Lung (tissue), 12 donors: ENCODE measurements around the gene TUSC2. TPM values are rescaled to one million over a fixed set of nuclear protein-coding genes. Genes with fewer than 3 reads are reported as not detected.

Experiments
- ATAC-seq: fragments of 200-7000 bp; cut with Tn5 transposase; one replicate; pipeline ENCODE4 v1.9.1; 2020; ENCODE audit warnings: moderate number of reproducible peaks; ENCODE audit not compliant: insufficient read depth, low FRiP score
- DNase-seq, 3 donors: peaks; one replicate each; pipeline ENCODE4 v3.0.0-alpha.2; 2013 to 2017
- H3K27ac ChIP-seq, 2 donors: one replicate each; pipeline ENCODE4 v1.5.1; 2013; ENCODE audit warnings: mild to moderate bottlenecking in 2 of 2, moderate library complexity in 2 of 2, control low read depth in 1 of 2, inconsistent platforms in 1 of 2, low read depth in 1 of 2, low read length in 1 of 2
- H3K27me3 ChIP-seq, 3 donors: one replicate each; pipeline ENCODE4 v1.5.1; 2013; ENCODE audit warnings: low read length in 2 of 3; ENCODE audit not compliant: control insufficient read depth in 3 of 3, insufficient read depth in 3 of 3
- H3K36me3 ChIP-seq, 4 donors: one replicate each; pipeline ENCODE4 v1.5.1; 2013; ENCODE audit warnings: low read length in 4 of 4, mild to moderate bottlenecking in 1 of 4, moderate library complexity in 1 of 4; ENCODE audit not compliant: control insufficient read depth in 4 of 4, insufficient read depth in 4 of 4
- H3K4me1 ChIP-seq, 5 donors: one replicate each; pipeline ENCODE4 v1.5.1; 2013; ENCODE audit warnings: low read length in 5 of 5, mild to moderate bottlenecking in 2 of 5, moderate library complexity in 1 of 5; ENCODE audit not compliant: control insufficient read depth in 5 of 5, insufficient read depth in 5 of 5
- H3K4me3 ChIP-seq: one replicate; pipeline ENCODE4 v1.5.1; 2013; ENCODE audit warnings: mild to moderate bottlenecking, control low read depth, moderate library complexity
- H3K9ac ChIP-seq, 2 donors: one replicate each; pipeline ENCODE4 v1.5.1; 2013; ENCODE audit warnings: low read length in 2 of 2, control low read depth in 1 of 2; ENCODE audit not compliant: insufficient read depth in 1 of 2
- H3K9me3 ChIP-seq, 4 donors: one replicate each; pipeline ENCODE4 v1.5.1; 2013; ENCODE audit warnings: low read length in 3 of 4, mild to moderate bottlenecking in 1 of 4, moderate library complexity in 1 of 4; ENCODE audit not compliant: control insufficient read depth in 4 of 4, insufficient read depth in 3 of 4
- CTCF ChIP-seq: IDR thresholded peaks from 2 replicates; pipeline ENCODE4 v1.5.1; 2012; ENCODE audit warnings: mild to moderate bottlenecking; ENCODE audit errors: control extremely low read depth, extremely low read depth
- WGBS, 2 donors: extraction: QIAGEN DNeasy Blood & Tissue Kit; methylation state at CpG; one replicate each; pipeline ENCODE4 v1.1.7; 2013; 5-methylcytosine and 5-hydroxymethylcytosine counted together
- polyA plus RNA-seq, 2 donors: library from polyadenylated mRNA; stranded (reverse); fragments of 200-250 nt; gene quantifications; one replicate each; pipeline ENCODE4 v1.2.1, GENCODE V29; 2013
- total RNA-seq, 2 donors: library from RNA; depleted of rRNA in 1 of 2; stranded (reverse); fragments of >200 nt in 1 of 2; gene quantifications; one replicate each; pipeline ENCODE4 v1.2.1, GENCODE V29; 2014 to 2021
- donor health status: control.
- donor health status: control.
- donor health status: Bipolar disorder and iron deficiency.
- donor health status: healthy.
- donor health status: DM: yes; HTN: yes; CAD: no.

Gene TUSC2
- total and polyA plus RNA-seq, 4 donors, result 11.1 to 54.5 (median 30.5) TPM

- peaks cover 0 to 3% (median 0%) of the 10 kb centered on the region in 4 donors for H3K36me3 ChIP-seq
- H3K9ac ChIP-seq, result no peak overlapping the region
- no peak for TF ChIP-seq CTCF
- WGBS, 2 donors, result 26 to 58% methylated on average over 64 to 65 of the region's 65 CpGs
- H3K4me3 ChIP-seq, result no peak overlapping the region
- no peak overlapping the region for H3K27ac ChIP-seq
- DNase-seq, result no peak
- H3K4me1 ChIP-seq, result peaks cover 0 to 14% (median 5%) of the 10 kb centered on the region in 5 donors
- peaks cover 0 to 38% (median 27%) of the 10 kb centered on the region in 3 donors for H3K27me3 ChIP-seq
- ATAC-seq, result no peak
- H3K9me3 ChIP-seq, result no peaks in the 10 kb centered on the region
Measured at GRCh38 chr3:50275141-50275995, 52.7 kb downstream of the TUSC2 start.

Other genes with a start within 250 kb of the TUSC2 start
- 100 to 1,000 TPM; 115 to 380 TPM for gene RBM5, start 239.3 kb downstream of the TUSC2 start, total RNA-seq
- gene RBM5, start 239.3 kb downstream of the TUSC2 start, polyA plus RNA-seq, result 10 to 100 TPM; 71.4 to 74.3 TPM
- gene SEMA3F, start 172.9 kb downstream of the TUSC2 start, total RNA-seq, result 10 to 100 TPM; 27.8 to 54.3 TPM
- 10 to 100 TPM; 41.6 to 53.1 TPM for gene SEMA3F, start 172.9 kb downstream of the TUSC2 start, polyA plus RNA-seq
- not detected for gene GNAT1, start 136.6 kb downstream of the TUSC2 start, total RNA-seq
- gene GNAT1, start 136.6 kb downstream of the TUSC2 start, polyA plus RNA-seq, result under 1 TPM; 0.05 to 0.16 TPM
- gene SLC38A3, start 123.0 kb downstream of the TUSC2 start, total RNA-seq, result 1 to 10 TPM in 1 of 2 donors, under 1 TPM in 1; 0.43 to 4.3 TPM
- gene SLC38A3, start 123.0 kb downstream of the TUSC2 start, polyA plus RNA-seq, result under 1 TPM; 0.08 to 0.24 TPM
- gene GNAI2, start 92.0 kb downstream of the TUSC2 start, total RNA-seq, result 100 to 1,000 TPM; 224 to 332 TPM
- 100 to 1,000 TPM; 217 to 364 TPM for gene GNAI2, start 92.0 kb downstream of the TUSC2 start, polyA plus RNA-seq
- gene SEMA3B, start 59.1 kb downstream of the TUSC2 start, total RNA-seq, result 10 to 100 TPM; 47.9 to 95.7 TPM
- 10 to 100 TPM; 39.6 to 75.6 TPM for gene SEMA3B, start 59.1 kb downstream of the TUSC2 start, polyA plus RNA-seq
- under 1 TPM in 1 of 2 donors, not detected in 1; 0.12 TPM for gene LSMEM2, start 49.1 kb downstream of the TUSC2 start, total RNA-seq
- gene LSMEM2, start 49.1 kb downstream of the TUSC2 start, polyA plus RNA-seq, result under 1 TPM; 0.10 to 0.49 TPM
- 10 to 100 TPM; 14.7 to 98.8 TPM for gene IFRD2, start 35.8 kb downstream of the TUSC2 start, total RNA-seq
- gene IFRD2, start 35.8 kb downstream of the TUSC2 start, polyA plus RNA-seq, result 100 to 1,000 TPM in 1 of 2 donors, 10 to 100 TPM in 1; 91.4 to 107 TPM
- 1 to 10 TPM; 1.4 to 4.0 TPM for gene HYAL3, start 28.8 kb downstream of the TUSC2 start, total RNA-seq
- 1 to 10 TPM; 2.5 to 4.9 TPM for gene HYAL3, start 28.8 kb downstream of the TUSC2 start, polyA plus RNA-seq
- gene NAA80, start 28.8 kb downstream of the TUSC2 start, total RNA-seq, result 10 to 100 TPM in 1 of 2 donors, 1 to 10 TPM in 1; 4.8 to 16.6 TPM
- 10 to 100 TPM in 1 of 2 donors, 1 to 10 TPM in 1; 9.5 to 14.7 TPM for gene NAA80, start 28.8 kb downstream of the TUSC2 start, polyA plus RNA-seq
- 10 to 100 TPM in 1 of 2 donors, 1 to 10 TPM in 1; 1.6 to 51.2 TPM for gene HYAL1, start 24.6 kb downstream of the TUSC2 start, total RNA-seq
- 10 to 100 TPM; 24.6 to 27.8 TPM for gene HYAL1, start 24.6 kb downstream of the TUSC2 start, polyA plus RNA-seq
- gene HYAL2, start 5.5 kb downstream of the TUSC2 start, total RNA-seq, result 100 to 1,000 TPM in 1 of 2 donors, 10 to 100 TPM in 1; 94.3 to 218 TPM
- gene HYAL2, start 5.5 kb downstream of the TUSC2 start, polyA plus RNA-seq, result 100 to 1,000 TPM; 193 to 208 TPM
- gene RASSF1, start 12.6 kb upstream of the TUSC2 start, total RNA-seq, result 10 to 100 TPM; 36.3 to 46.0 TPM
- 10 to 100 TPM; 38.0 to 59.0 TPM for gene RASSF1, start 12.6 kb upstream of the TUSC2 start, polyA plus RNA-seq
- gene ZMYND10, start 17.5 kb upstream of the TUSC2 start, total RNA-seq, result 100 to 1,000 TPM in 1 of 2 donors, 10 to 100 TPM in 1; 70.8 to 117 TPM
- 10 to 100 TPM; 31.4 to 54.1 TPM for gene ZMYND10, start 17.5 kb upstream of the TUSC2 start, polyA plus RNA-seq
- 10 to 100 TPM; 12.7 to 17.0 TPM for gene NPRL2, start 22.6 kb upstream of the TUSC2 start, total RNA-seq
- 10 to 100 TPM; 17.4 to 21.9 TPM for gene NPRL2, start 22.6 kb upstream of the TUSC2 start, polyA plus RNA-seq
- gene CYB561D2, start 22.6 kb upstream of the TUSC2 start, total RNA-seq, result 10 to 100 TPM; 18.2 to 33.9 TPM
- 10 to 100 TPM; 21.4 to 50.8 TPM for gene CYB561D2, start 22.6 kb upstream of the TUSC2 start, polyA plus RNA-seq
- gene TMEM115, start 31.3 kb upstream of the TUSC2 start, total RNA-seq, result 10 to 100 TPM; 29.0 to 38.8 TPM
- 10 to 100 TPM; 32.9 to 44.8 TPM for gene TMEM115, start 31.3 kb upstream of the TUSC2 start, polyA plus RNA-seq
- gene CACNA2D2, start 175.4 kb upstream of the TUSC2 start, total RNA-seq, result 100 to 1,000 TPM in 1 of 2 donors, 10 to 100 TPM in 1; 35.8 to 111 TPM
- 100 to 1,000 TPM in 1 of 2 donors, 10 to 100 TPM in 1; 28.2 to 102 TPM for gene CACNA2D2, start 175.4 kb upstream of the TUSC2 start, polyA plus RNA-seq
- gene C3orf18, start 239.5 kb upstream of the TUSC2 start, total RNA-seq, result 1 to 10 TPM; 5.7 to 7.0 TPM
- 1 to 10 TPM; 2.7 to 3.2 TPM for gene C3orf18, start 239.5 kb upstream of the TUSC2 start, polyA plus RNA-seq
- gene HEMK1, start 241.3 kb upstream of the TUSC2 start, total RNA-seq, result 10 to 100 TPM; 17.3 to 28.0 TPM
- gene HEMK1, start 241.3 kb upstream of the TUSC2 start, polyA plus RNA-seq, result 10 to 100 TPM; 16.0 to 20.1 TPM